Upper lobe of left lung (tissue), 6 donors: Measurements from ENCODE around the gene CEP95. TPM values are rescaled to one million over a fixed set of nuclear protein-coding genes. Genes with fewer than 3 reads are reported as not detected.

ENCODE experiments used
- ATAC-seq, 2 donors: fragments of 200-7000 bp; cut with Tn5 transposase; one replicate each; pipeline ENCODE4 v1.9.1; 2022; ENCODE audit warnings: mild to moderate bottlenecking in 2 of 2, moderate library complexity in 2 of 2; ENCODE audit not compliant: low FRiP score in 2 of 2
- DNase-seq, 2 donors: peaks; one replicate each; pipeline ENCODE4 v3.0.0-alpha.2; 2019 to 2020
- H3K27ac ChIP-seq, 4 donors: fragments of 200-600 bp; sonication (generic); one replicate each; pipeline ENCODE4 v1.5.1; 2016 to 2019
- H3K27me3 ChIP-seq, 4 donors: fragments of 200-600 bp; sonication (generic); one replicate each; pipeline ENCODE4 v1.5.1; 2017 to 2019
- H3K36me3 ChIP-seq, 4 donors: fragments of 200-600 bp; sonication (generic); one replicate each; pipeline ENCODE4 v1.5.1; 2016 to 2019
- H3K4me1 ChIP-seq, 4 donors: fragments of 200-600 bp; sonication (generic); one replicate each; pipeline ENCODE4 v1.5.1; 2018 to 2019
- H3K4me3 ChIP-seq, 4 donors: fragments of 200-600 bp; sonication (generic); one replicate each; pipeline ENCODE4 v1.5.1; 2017 to 2019; ENCODE audit warnings: mild to moderate bottlenecking in 2 of 4, moderate library complexity in 1 of 4
- H3K9me3 ChIP-seq, 4 donors: fragments of 200-600 bp; sonication (generic); one replicate each; pipeline ENCODE4 v1.5.1; 2018 to 2019
- EP300 ChIP-seq, 4 donors: sonication (generic); formaldehyde crosslinking; IDR thresholded peaks; one replicate each; pipeline ENCODE4 v1.5.1; 2017; ENCODE audit warnings: antibody characterized with exemption in 4 of 4, control low read depth in 2 of 4
- POLR2A ChIP-seq, 4 donors: fragments of 450-650 bp; IDR thresholded peaks; one replicate each; pipeline ENCODE4 v1.5.1; 2016 to 2017; ENCODE audit warnings: antibody characterized with exemption in 4 of 4, mild to moderate bottlenecking in 2 of 4
- POLR2AphosphoS5 ChIP-seq, 2 donors: sonication (generic); formaldehyde crosslinking; IDR thresholded peaks; one replicate each; pipeline ENCODE4 v1.5.1; 2017; ENCODE audit warnings: antibody characterized with exemption in 2 of 2
- WGBS, 2 donors: methylation state at CpG; one replicate each; pipeline ENCODE4 v1.1.5; 2017 to 2018; 5-methylcytosine and 5-hydroxymethylcytosine counted together
- total RNA-seq, 6 donors: library from RNA; depleted of rRNA in 4 of 6; stranded (reverse); fragments of >200 nt in 4 of 6; gene quantifications; one replicate each; pipeline versions ENCODE4 v1.1.0 to v1.2.1, GENCODE V29; 2016 to 2021
- TF ChIP-seq, protein P1 (sequence below), 6 experiments: fragments of 450-650 bp in 4 of 6; fragments of 200-600 bp in 2 of 6; sonication (generic) in 2 of 6; IDR thresholded peaks; one replicate each; pipeline ENCODE4 v1.5.1; 2016 to 2019; ENCODE audit warnings: antibody characterized with exemption in 6 of 6
- donor health status: DM: no; HTN: no; CAD: no; lungs with moderate emphysema.
- donor health status: DM: no; HTN: yes; CAD: no; lungs with severe emphysema.

CEP95 gene
- total RNA-seq, 6 donors from 2014 or later: 24.3 to 168 (median 35.7) TPM

DNA sequence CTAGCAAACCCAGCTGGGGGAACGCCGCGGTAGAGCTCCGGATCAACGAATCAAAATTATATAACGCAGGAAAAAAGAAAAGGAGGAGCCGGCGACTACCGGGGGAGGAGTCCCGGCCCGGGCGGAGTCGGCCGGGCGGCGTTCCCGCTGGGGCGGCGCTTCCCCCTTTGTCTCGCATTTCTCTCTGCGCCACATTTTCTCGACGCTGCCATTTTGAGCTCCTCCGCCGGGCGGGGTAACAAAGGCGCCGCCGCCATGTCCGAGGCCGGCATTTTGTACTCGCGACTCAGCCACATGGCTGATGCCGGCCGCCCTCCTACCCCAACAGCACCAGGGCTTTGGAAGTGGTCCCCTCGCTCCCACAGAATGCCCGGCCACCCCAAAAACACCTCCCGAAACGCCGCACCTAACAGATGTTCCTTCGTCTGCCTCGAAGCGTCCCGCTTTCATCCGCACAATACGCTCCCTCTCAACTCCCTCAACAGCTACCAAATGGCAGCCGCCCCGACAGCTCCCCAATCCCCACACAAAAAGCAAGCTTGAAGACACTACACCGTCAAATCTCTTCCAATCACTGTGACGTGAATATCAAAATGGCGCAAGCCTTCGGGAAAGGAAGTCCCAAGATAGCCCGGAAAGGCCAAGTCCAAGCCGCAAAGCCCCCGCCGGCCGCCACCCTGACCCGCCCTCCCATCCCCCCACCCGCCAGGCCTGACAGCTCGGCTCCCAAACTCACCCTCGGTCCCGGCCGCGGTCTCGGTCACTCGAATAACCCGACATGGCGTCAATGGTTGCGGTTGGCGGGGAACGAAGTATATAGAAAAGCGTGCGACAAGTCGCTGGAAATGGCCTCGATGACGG is 1.2 kb upstream of the CEP95 start:
- TF ChIP-seq POLR2AphosphoS5 (IDR thresholded peaks at IDR 0.05) (peak; percentile 67 to 90), POLR2A (IDR thresholded peaks at IDR 0.05) (peak in 3 of 4 donors; percentile 54 to 76 (median 65)), EP300 (IDR thresholded peaks at IDR 0.05) (peak in 1 of 4 donors; percentile 49)
- TF ChIP-seq, protein P1, sequence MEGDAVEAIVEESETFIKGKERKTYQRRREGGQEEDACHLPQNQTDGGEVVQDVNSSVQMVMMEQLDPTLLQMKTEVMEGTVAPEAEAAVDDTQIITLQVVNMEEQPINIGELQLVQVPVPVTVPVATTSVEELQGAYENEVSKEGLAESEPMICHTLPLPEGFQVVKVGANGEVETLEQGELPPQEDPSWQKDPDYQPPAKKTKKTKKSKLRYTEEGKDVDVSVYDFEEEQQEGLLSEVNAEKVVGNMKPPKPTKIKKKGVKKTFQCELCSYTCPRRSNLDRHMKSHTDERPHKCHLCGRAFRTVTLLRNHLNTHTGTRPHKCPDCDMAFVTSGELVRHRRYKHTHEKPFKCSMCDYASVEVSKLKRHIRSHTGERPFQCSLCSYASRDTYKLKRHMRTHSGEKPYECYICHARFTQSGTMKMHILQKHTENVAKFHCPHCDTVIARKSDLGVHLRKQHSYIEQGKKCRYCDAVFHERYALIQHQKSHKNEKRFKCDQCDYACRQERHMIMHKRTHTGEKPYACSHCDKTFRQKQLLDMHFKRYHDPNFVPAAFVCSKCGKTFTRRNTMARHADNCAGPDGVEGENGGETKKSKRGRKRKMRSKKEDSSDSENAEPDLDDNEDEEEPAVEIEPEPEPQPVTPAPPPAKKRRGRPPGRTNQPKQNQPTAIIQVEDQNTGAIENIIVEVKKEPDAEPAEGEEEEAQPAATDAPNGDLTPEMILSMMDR (IDR thresholded peaks at IDR 0.05): peak in 4 of 6 experiments; percentile 27 to 46 (median 40)
- peak; percentile 83 to 90 for ATAC-seq
- Histone ChIP-seq H3K4me1 (peaks cover 43 to 60% (median 53%) of the 10 kb centered on the region in 4 donors), H3K27me3 (no peaks in the 10 kb centered on the region), H3K9me3 (no peaks in the 10 kb centered on the region), H3K36me3 (peaks cover 40 to 55% (median 50%) of the 10 kb centered on the region in 4 donors), H3K27ac (peak overlapping the region; percentile 99 to 100 (median 100)), H3K4me3 (peak overlapping the region; percentile 66 to 88 (median 78))
- DNase-seq: peak; percentile 91 to 96
- 0% methylated on average over 53 to 71 of the region's 76 CpGs for WGBS, 2 donors

DNA sequence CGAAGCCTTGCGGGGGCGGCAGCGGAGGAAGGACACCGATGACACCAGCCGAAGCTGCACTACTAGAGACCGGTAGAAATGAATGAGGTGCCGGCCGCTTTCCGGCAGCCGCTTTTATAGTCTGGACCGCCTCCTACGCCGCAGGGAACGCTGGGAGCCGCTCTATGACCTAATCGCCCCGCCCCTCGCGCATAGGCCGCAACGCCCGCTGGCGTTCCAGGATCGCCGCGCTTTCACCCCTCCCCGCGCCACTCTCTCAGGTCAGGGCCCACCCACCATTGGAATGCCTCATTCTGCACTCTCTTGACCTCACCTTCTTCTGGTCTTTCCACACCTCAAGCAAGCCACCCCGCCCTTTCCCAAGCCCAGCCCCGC is 589 bp upstream of the CEP95 start, which contains the start of gene DDX5:
Gene DDX5 (minus strand): TSS at position 89 of the 375 bp plus-strand sequence. CDS start 170 bp downstream, outside the sequence.
- peak; percentile 99 to 100 for TF ChIP-seq POLR2AphosphoS5 (IDR thresholded peaks at IDR 0.05)
- peak in 1 of 4 donors; percentile 87 for TF ChIP-seq EP300 (IDR thresholded peaks at IDR 0.05)
- TF ChIP-seq, protein P1 (IDR thresholded peaks at IDR 0.05): no peak
- TF ChIP-seq POLR2A (IDR thresholded peaks at IDR 0.05): peak; percentile 94 to 100 (median 97)
- Histone ChIP-seq H3K27me3 (no peaks in the 10 kb centered on the region), H3K4me1 (peaks cover 41 to 54% (median 47%) of the 10 kb centered on the region in 4 donors), H3K27ac (peak within 1 kb of the TSS; percentile 99 to 100 (median 100)), H3K36me3 (peaks cover 41 to 55% (median 50%) of the 10 kb centered on the region in 4 donors), H3K4me3 (peak within 1 kb of the TSS; percentile 66 to 95 (median 78)), H3K9me3 (no peaks in the 10 kb centered on the region)
- DNase-seq (peak; percentile 97 to 99), ATAC-seq (peak; percentile 87 to 97)
- WGBS, 2 donors: 0 to 1% methylated on average over 7 to 31 of the region's 31 CpGs

DNA sequence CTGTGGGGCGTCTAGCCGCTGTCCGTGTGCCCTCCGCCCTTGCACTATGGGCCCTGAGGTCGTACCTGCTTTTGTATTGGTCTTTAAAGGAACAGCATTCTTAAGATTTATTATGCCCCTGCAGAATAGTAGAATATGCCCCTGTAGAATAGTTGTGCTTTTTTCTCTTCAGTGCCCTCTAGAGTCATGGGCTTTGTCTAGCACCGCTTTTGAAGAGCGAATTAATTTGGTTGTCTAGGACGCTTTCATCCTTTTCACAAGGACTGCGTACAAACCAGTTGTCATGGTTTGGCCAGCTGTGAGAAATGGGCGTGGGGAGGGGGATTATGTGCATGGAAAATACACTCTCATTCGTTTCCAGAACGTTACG is 621 bp downstream of the CEP95 start:
- peaks cover 33 to 44% (median 39%) of the 10 kb centered on the region in 4 donors for H3K4me1 ChIP-seq
- peak overlapping the region; percentile 99 to 100 (median 100) for H3K27ac ChIP-seq
- DNase-seq: no peak
- TF ChIP-seq POLR2AphosphoS5 (IDR thresholded peaks at IDR 0.05) (no peak), POLR2A (IDR thresholded peaks at IDR 0.05) (no peak), EP300 (IDR thresholded peaks at IDR 0.05) (no peak)
- TF ChIP-seq, protein P1 (IDR thresholded peaks at IDR 0.05): peak in 3 of 6 experiments; percentile 32 to 44 (median 39)
- H3K9me3 ChIP-seq: no peaks in the 10 kb centered on the region
- H3K36me3 ChIP-seq: peaks cover 32 to 52% (median 47%) of the 10 kb centered on the region in 4 donors
- WGBS, 2 donors: 1% methylated on average over 13 of the region's 13 CpGs
- H3K27me3 ChIP-seq: no peaks in the 10 kb centered on the region
- peak overlapping the region; percentile 66 to 95 (median 78) for H3K4me3 ChIP-seq
- peak; percentile 31 to 49 for ATAC-seq

DNA sequence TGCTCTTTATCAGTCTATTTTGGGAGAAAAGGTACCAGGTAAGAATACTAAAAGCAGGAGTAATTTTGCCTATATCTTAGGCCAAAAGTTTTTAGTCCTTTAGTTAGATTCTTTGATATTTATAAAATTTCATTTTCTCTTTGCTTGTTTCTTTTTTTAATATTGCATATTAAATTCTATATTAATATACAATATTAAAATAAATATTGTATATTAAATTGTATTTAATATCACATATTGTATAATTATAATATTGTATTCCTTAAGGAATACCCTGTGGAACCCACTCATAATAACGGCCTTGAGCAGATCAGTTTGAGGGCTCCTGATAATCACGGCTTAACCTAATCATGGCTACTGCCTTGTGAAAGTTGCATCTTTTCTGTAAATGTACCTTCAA is 1.9 kb downstream of the CEP95 start:
- no peak for ATAC-seq
- Histone ChIP-seq H3K4me3 (peak overlapping the region in 1 of 4 donors; percentile 66), H3K9me3 (no peaks in the 10 kb centered on the region), H3K4me1 (peaks cover 23 to 31% (median 26%) of the 10 kb centered on the region in 4 donors), H3K27me3 (no peaks in the 10 kb centered on the region), H3K36me3 (peaks cover 22 to 49% (median 38%) of the 10 kb centered on the region in 4 donors), H3K27ac (no peak overlapping the region)
- no peak for TF ChIP-seq POLR2A (IDR thresholded peaks at IDR 0.05)
- TF ChIP-seq EP300 (IDR thresholded peaks at IDR 0.05): no peak
- TF ChIP-seq, protein P1 (IDR thresholded peaks at IDR 0.05): no peak
- no peak for TF ChIP-seq POLR2AphosphoS5 (IDR thresholded peaks at IDR 0.05)
- no peak for DNase-seq
- WGBS, 2 donors: 94 to 95% methylated on average over 2 of the region's 2 CpGs
